Measurements from ENCODE around the gene UBE2J1. TPM values are rescaled to one million over a fixed set of nuclear protein-coding genes. Genes with fewer than 3 reads are reported as not detected.

UBE2J1 gene
- total RNA-seq, 1 donor from 2014 or later = 20.5 TPM

- no peak for TF ChIP-seq CTCF (IDR thresholded peaks at IDR 0.05; ENCODE audit: insufficient read depth, low read length, severe bottlenecking)
- H3K36me3 ChIP-seq (ENCODE audit: control insufficient read depth, insufficient read depth, low read length) = no peaks in the 10 kb centered on the region
- H3K4me3 ChIP-seq (ENCODE audit: low read depth, low read length) = no peak within 1 kb of the TSS
- H3K27me3 ChIP-seq (ENCODE audit: control insufficient read depth, insufficient read depth, low read length) = no peaks in the 10 kb centered on the region
- FAIRE-seq (no peak), DNase-seq (ENCODE audit: low read depth) (no peak)
Measured at GRCh38 chr6:89315249-89315885, 37.2 kb downstream of the UBE2J1 start, which contains the start of gene GABRR2. Gene GABRR2 (minus strand): TSS chr6:89315299. CDS start chr6:89315165, 134 bp downstream.

- Histone ChIP-seq H3K36me3 (ENCODE audit: control insufficient read depth, insufficient read depth, low read length) (no peaks in the 10 kb centered on the region), H3K27me3 (ENCODE audit: control insufficient read depth, insufficient read depth, low read length) (no peaks in the 10 kb centered on the region), H3K4me3 (ENCODE audit: low read depth, low read length) (no peak overlapping the region)
- TF ChIP-seq CTCF (IDR thresholded peaks at IDR 0.05; ENCODE audit: insufficient read depth, low read length, severe bottlenecking) = no peak
- DNase-seq (ENCODE audit: low read depth) (no peak), FAIRE-seq (no peak)
Measured at GRCh38 chr6:89314692-89315091, 37.8 kb downstream of the UBE2J1 start.

GRCh38 chr6:89313006-89313405 lies 39.5 kb downstream of the UBE2J1 start:
- Histone ChIP-seq H3K36me3 (ENCODE audit: control insufficient read depth, insufficient read depth, low read length) (no peaks in the 10 kb centered on the region), H3K4me3 (ENCODE audit: low read depth, low read length) (no peak overlapping the region), H3K27me3 (ENCODE audit: control insufficient read depth, insufficient read depth, low read length) (peaks cover 5% of the 10 kb centered on the region)
- DNase-seq (ENCODE audit: low read depth) = peak; percentile 40
- no peak for TF ChIP-seq CTCF (IDR thresholded peaks at IDR 0.05; ENCODE audit: insufficient read depth, low read length, severe bottlenecking)
- FAIRE-seq = no peak

- DNase-seq (ENCODE audit: low read depth) (peak; percentile 21), FAIRE-seq (peak; percentile 47)
- Histone ChIP-seq H3K27me3 (ENCODE audit: control insufficient read depth, insufficient read depth, low read length) (peaks cover 6% of the 10 kb centered on the region), H3K4me3 (ENCODE audit: low read depth, low read length) (no peak overlapping the region), H3K36me3 (ENCODE audit: control insufficient read depth, insufficient read depth, low read length) (no peaks in the 10 kb centered on the region)
- TF ChIP-seq CTCF (IDR thresholded peaks at IDR 0.05; ENCODE audit: insufficient read depth, low read length, severe bottlenecking) = peak; percentile 68
Measured at GRCh38 chr6:89311853-89312531, 40.5 kb downstream of the UBE2J1 start.

GRCh38 chr6:89311530-89311852 lies 41.0 kb downstream of the UBE2J1 start:
- Histone ChIP-seq H3K27me3 (ENCODE audit: control insufficient read depth, insufficient read depth, low read length) (peaks cover 9% of the 10 kb centered on the region), H3K36me3 (ENCODE audit: control insufficient read depth, insufficient read depth, low read length) (no peaks in the 10 kb centered on the region), H3K4me3 (ENCODE audit: low read depth, low read length) (no peak overlapping the region)
- DNase-seq (ENCODE audit: low read depth) = no peak
- FAIRE-seq = no peak
- TF ChIP-seq CTCF (IDR thresholded peaks at IDR 0.05; ENCODE audit: insufficient read depth, low read length, severe bottlenecking) = no peak

All from bronchial epithelial cell (primary cell).